ENCODE data around the gene DNAJB14.

DNAJB14 gene

DNA sequence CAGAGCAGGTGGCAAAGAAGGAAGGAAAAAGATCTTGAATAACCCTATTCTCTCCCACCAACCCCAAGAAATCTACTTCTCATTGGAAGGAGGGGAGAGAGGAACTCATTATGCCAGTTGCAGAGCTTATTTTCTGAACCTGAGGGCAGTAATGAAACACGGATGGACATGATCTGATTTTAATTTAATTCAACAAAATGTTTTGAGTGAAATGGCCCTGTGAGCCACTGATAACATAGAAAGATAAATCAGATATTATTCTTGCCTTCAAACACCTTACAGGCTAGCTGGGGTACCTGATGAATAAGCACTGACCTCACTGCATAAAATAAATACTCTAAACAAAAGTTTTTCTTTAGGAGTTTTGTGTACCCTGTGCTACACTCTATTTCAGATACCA, 99.5 kb downstream of the DNAJB14 start:
- H4K20me1 ChIP-seq (ENCODE audit: insufficient read depth, low read length): no peaks in the 10 kb centered on the region
- H3K27ac ChIP-seq (ENCODE audit: low read length): no peak overlapping the region
- no peak for ATAC-seq (ENCODE audit: insufficient read depth, low read depth)
- no peak for DNase-seq
- H3K9ac ChIP-seq (ENCODE audit: low read depth, low read length): no peak overlapping the region
- H3K36me3 ChIP-seq (ENCODE audit: insufficient read depth, low read length): no peaks in the 10 kb centered on the region
- no peak overlapping the region for H3K4me3 ChIP-seq (ENCODE audit: low read depth in 1 of 2, low read length in 2 of 2)
- H3K9me3 ChIP-seq (ENCODE audit: insufficient read depth, low read length, severe bottlenecking): no peaks in the 10 kb centered on the region
- H3K79me2 ChIP-seq (ENCODE audit: insufficient read depth, low read length): no peaks in the 10 kb centered on the region
- H2AFZ ChIP-seq (ENCODE audit: low read depth, low read length): no peak overlapping the region
- no peaks in the 10 kb centered on the region for H3K4me1 ChIP-seq (ENCODE audit: insufficient read depth, low read length)
- H3K27me3 ChIP-seq (ENCODE audit: insufficient read depth, low read length, poor library complexity): no peaks in the 10 kb centered on the region
- H3K4me2 ChIP-seq (ENCODE audit: insufficient read depth, low read length): no peak overlapping the region
- TF ChIP-seq EZH2 (IDR thresholded peaks at IDR 0.05; ENCODE audit: borderline replicate concordance, low read depth, low read length, severe bottlenecking): no peak
- TF ChIP-seq, protein P1, sequence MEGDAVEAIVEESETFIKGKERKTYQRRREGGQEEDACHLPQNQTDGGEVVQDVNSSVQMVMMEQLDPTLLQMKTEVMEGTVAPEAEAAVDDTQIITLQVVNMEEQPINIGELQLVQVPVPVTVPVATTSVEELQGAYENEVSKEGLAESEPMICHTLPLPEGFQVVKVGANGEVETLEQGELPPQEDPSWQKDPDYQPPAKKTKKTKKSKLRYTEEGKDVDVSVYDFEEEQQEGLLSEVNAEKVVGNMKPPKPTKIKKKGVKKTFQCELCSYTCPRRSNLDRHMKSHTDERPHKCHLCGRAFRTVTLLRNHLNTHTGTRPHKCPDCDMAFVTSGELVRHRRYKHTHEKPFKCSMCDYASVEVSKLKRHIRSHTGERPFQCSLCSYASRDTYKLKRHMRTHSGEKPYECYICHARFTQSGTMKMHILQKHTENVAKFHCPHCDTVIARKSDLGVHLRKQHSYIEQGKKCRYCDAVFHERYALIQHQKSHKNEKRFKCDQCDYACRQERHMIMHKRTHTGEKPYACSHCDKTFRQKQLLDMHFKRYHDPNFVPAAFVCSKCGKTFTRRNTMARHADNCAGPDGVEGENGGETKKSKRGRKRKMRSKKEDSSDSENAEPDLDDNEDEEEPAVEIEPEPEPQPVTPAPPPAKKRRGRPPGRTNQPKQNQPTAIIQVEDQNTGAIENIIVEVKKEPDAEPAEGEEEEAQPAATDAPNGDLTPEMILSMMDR (IDR thresholded peaks at IDR 0.05; ENCODE audit: borderline replicate concordance, extremely low read depth, low read length, poor library complexity, severe bottlenecking): no peak
